ENCODE data around the gene TMEM247. TPM values are rescaled to one million over a fixed set of nuclear protein-coding genes. Genes with fewer than 3 reads are reported as not detected.

The TMEM247 gene
- total and polyA plus RNA-seq, 10 of the 15 experiments (the other 5 are each of a cell fraction or from before 2014, with no cell fraction given) = not detected

GRCh38 chr2:46471019-46471583 lies 8.3 kb upstream of the TMEM247 start:
- ChIA-PET POLR2A (interaction anchor here (0.6 to 1.9 kb wide), 5 partner anchors 9 to 104 kb away, joined by 3 to 5 read pairs (median 4); no protein-coding TSS in a partner anchor), RAD21 (ENCODE audit: unreplicated experiment) (interaction anchor here (0.5 to 2.2 kb wide), 5 partner anchors 9 to 888 kb away, joined by 3 to 6 read pairs (median 4); no protein-coding TSS in a partner anchor), CTCF (interaction anchor here (0.7 to 1.8 kb wide), 5 partner anchors 11 to 175 kb away, joined by 3 to 4 read pairs (median 3); no protein-coding TSS in a partner anchor), SMC1A (ENCODE audit: uncharacterized antibody, unreplicated experiment) (interaction anchor here (0.9 to 4.0 kb wide), 12 partner anchors 10 to 233 kb away, joined by 3 to 20 read pairs (median 4); no protein-coding TSS in a partner anchor)
- intact Hi-C loops (cut with micrococcal nuclease; ENCODE audit: unreplicated experiment) (no loop called here), in situ Hi-C loops (cut with MboI) (no loop called here)
- Histone ChIP-seq H3K79me2 (ENCODE audit: control insufficient read depth, insufficient read depth, low read length) (no peaks in the 10 kb centered on the region), H3K4me2 (ENCODE audit: control insufficient read depth, insufficient read depth) (no peak overlapping the region), H3K9ac (ENCODE audit: control insufficient read depth, insufficient read depth, low read length) (no peak overlapping the region), H3K36me3 (ENCODE audit: control insufficient read depth in 2 of 2, insufficient read depth in 2 of 2, low read length in 1 of 2) (no peaks in the 10 kb centered on the region), H3K27me3 (replicated peaks in 1 of 2; ENCODE audit: control insufficient read depth in 2 of 2, insufficient read depth in 2 of 2, low read length in 1 of 2) (no peaks in the 10 kb centered on the region), H3K4me1 (ENCODE audit: control insufficient read depth, insufficient read depth, low read length) (no peaks in the 10 kb centered on the region), H3K9me3 (replicated peaks; ENCODE audit: control insufficient read depth, insufficient read depth, low read length) (no peaks in the 10 kb centered on the region), H3K4me3 (no peak overlapping the region), H4K20me1 (ENCODE audit: control insufficient read depth, insufficient read depth) (no peaks in the 10 kb centered on the region), H3K27ac (ENCODE audit: control insufficient read depth, insufficient read depth) (no peak overlapping the region), H2AFZ (ENCODE audit: control insufficient read depth, low read depth, low read length) (no peak overlapping the region)
- ATAC-seq (no peak), DNase-seq (ENCODE audit: low read depth, low spot score) (no peak), FAIRE-seq (no peak)
- WGBS (ENCODE audit: insufficient coverage, insufficient replicate concordance, low lambda C conversion rate, missing lambda C conversion rate) = 52% methylated on average over 5 of the region's 5 CpGs
- BruUV-seq (replicated peaks) = no TSS peak
- TF ChIP-seq POLR2AphosphoS5 (IDR thresholded peaks at IDR 0.05; ENCODE audit: low read length) = no peak
- TF ChIP-seq BMI1 (IDR thresholded peaks at IDR 0.05; ENCODE audit: borderline replicate concordance) = no peak
- no peak for TF ChIP-seq NR2F1 (conservative IDR thresholded peaks at IDR 0.05)
- TF ChIP-seq MLLT1 (IDR thresholded peaks at IDR 0.05) = no peak
- TF ChIP-seq ATF2 (IDR thresholded peaks at IDR 0.05; ENCODE audit: low read length) = no peak
- TF ChIP-seq ZNF274 (IDR thresholded peaks at IDR 0.05; ENCODE audit: insufficient read depth, insufficient read length) = no peak
- no peak for TF ChIP-seq STAT3 (IDR thresholded peaks at IDR 0.05; ENCODE audit: low read depth, low read length)
- no peak for TF ChIP-seq ZNF217 (IDR thresholded peaks at IDR 0.05)
- TF ChIP-seq ZNF207 (IDR thresholded peaks at IDR 0.05; ENCODE audit: borderline replicate concordance) = no peak
- TF ChIP-seq HSF1 (IDR thresholded peaks at IDR 0.05; ENCODE audit: low read depth, low read length) = no peak
- TF ChIP-seq NFYA (IDR thresholded peaks at IDR 0.05; ENCODE audit: borderline replicate concordance, low read depth, low read length) = no peak
- no peak for TF ChIP-seq CBFB (IDR thresholded peaks at IDR 0.05; ENCODE audit: low read depth)
- no peak for TF ChIP-seq PKNOX1 (IDR thresholded peaks at IDR 0.05)
- TF ChIP-seq MTA3 (IDR thresholded peaks at IDR 0.05; ENCODE audit: borderline replicate concordance, low read length) = no peak
- no peak for TF ChIP-seq NRF1 (conservative IDR thresholded peaks at IDR 0.05; ENCODE audit: low read depth, low read length)
- TF ChIP-seq MEF2A (IDR thresholded peaks at IDR 0.05; ENCODE audit: insufficient read depth, low read depth, low read length) = no peak
- no peak for TF ChIP-seq EGR1 (IDR thresholded peaks at IDR 0.05; ENCODE audit: borderline replicate concordance in 1 of 2, low read depth in 2 of 2, low read length in 2 of 2)

Measured in GM12878 (cell line).